PC-3 (cell line): ENCODE measurements around the gene GAS2.

Source experiments
- EZH2 ChIP-seq: fragments of 300-600 bp; sonication (generic); IDR thresholded peaks from one replicate; pipeline ENCODE4 v1.6.1; 2017; ENCODE audit warnings: antibody characterized with exemption, mild to moderate bottlenecking, low read length; ENCODE audit not compliant: unreplicated experiment
- EZH2phosphoT487 ChIP-seq: fragments of 300-600 bp; sonication (generic); IDR thresholded peaks from 2 replicates; pipeline ENCODE4 v1.6.1; 2018; ENCODE audit warnings: mild to moderate bottlenecking, antibody characterized with exemption, low read length, borderline replicate concordance
- TF ChIP-seq, protein P1 (sequence below): fragments of 300-600 bp; sonication (generic); conservative IDR thresholded peaks from 2 replicates; pipeline ENCODE4 v1.5.1; 2017; ENCODE audit warnings: antibody characterized with exemption, low read depth, mild to moderate bottlenecking, low read length

DNA sequence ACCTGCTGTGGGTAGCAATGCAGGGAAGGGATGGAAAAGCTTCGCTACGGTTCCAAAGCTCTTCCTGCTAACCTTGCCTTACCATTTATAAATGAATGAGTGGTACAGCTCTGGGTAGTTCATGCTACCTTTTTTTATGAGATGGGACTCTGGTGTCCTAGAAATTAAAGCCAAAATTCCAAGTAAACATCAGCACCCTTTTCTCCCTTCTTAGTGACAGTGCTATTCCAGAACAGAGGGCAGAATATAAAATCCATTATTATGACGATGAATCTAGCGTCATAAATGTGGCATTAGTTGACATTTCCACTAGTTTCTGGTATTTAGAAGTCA is 163.6 kb downstream of the GAS2 start:
- TF ChIP-seq, protein P1, sequence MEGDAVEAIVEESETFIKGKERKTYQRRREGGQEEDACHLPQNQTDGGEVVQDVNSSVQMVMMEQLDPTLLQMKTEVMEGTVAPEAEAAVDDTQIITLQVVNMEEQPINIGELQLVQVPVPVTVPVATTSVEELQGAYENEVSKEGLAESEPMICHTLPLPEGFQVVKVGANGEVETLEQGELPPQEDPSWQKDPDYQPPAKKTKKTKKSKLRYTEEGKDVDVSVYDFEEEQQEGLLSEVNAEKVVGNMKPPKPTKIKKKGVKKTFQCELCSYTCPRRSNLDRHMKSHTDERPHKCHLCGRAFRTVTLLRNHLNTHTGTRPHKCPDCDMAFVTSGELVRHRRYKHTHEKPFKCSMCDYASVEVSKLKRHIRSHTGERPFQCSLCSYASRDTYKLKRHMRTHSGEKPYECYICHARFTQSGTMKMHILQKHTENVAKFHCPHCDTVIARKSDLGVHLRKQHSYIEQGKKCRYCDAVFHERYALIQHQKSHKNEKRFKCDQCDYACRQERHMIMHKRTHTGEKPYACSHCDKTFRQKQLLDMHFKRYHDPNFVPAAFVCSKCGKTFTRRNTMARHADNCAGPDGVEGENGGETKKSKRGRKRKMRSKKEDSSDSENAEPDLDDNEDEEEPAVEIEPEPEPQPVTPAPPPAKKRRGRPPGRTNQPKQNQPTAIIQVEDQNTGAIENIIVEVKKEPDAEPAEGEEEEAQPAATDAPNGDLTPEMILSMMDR: no peak
- TF ChIP-seq EZH2: no peak
- no peak for TF ChIP-seq EZH2phosphoT487
